Karpas-422 (cell line): ENCODE measurements around the gene TNFAIP8L1. TPM values are rescaled to one million over a fixed set of nuclear protein-coding genes. Genes with fewer than 3 reads are reported as not detected.
A peak's percentile ranks its signal among the peaks of the same experiment; 100 is the strongest.

ENCODE experiments used
- DNase-seq: peaks from one replicate; pipeline ENCODE4 v3.0.0-alpha.2; 2015
- H2AFZ ChIP-seq: fragments of 200-600 bp; sonication (generic); 2 replicates; pipeline ENCODE4 v1.6.1; 2014; ENCODE audit warnings: antibody characterized with exemption, low read length, mixed read lengths
- H3K27ac ChIP-seq: fragments of 200-600 bp; sonication (generic); 2 replicates; pipeline ENCODE4 v1.5.1; 2014; ENCODE audit warnings: mild to moderate bottlenecking, low read length, moderate library complexity
- H3K27me3 ChIP-seq: fragments of 200-600 bp; sonication (generic); 2 replicates; pipeline ENCODE4 v1.6.1; 2014; ENCODE audit warnings: low read length, mixed read lengths
- H3K36me3 ChIP-seq: fragments of 200-600 bp; sonication (generic); 2 replicates; pipeline ENCODE4 v1.6.1; 2014; ENCODE audit warnings: low read length, mixed read lengths; ENCODE audit not compliant: insufficient read depth
- H3K4me1 ChIP-seq: fragments of 200-600 bp; sonication (generic); 2 replicates; pipeline ENCODE4 v1.6.1; 2014; ENCODE audit warnings: mild to moderate bottlenecking, low read length, mixed read lengths
- H3K4me2 ChIP-seq: fragments of 200-600 bp; sonication (generic); 2 replicates; pipeline ENCODE4 v1.6.1; 2014; ENCODE audit warnings: low read length, low read depth, mild to moderate bottlenecking; ENCODE audit not compliant: poor library complexity, severe bottlenecking
- H3K4me3 ChIP-seq: fragments of 200-600 bp; sonication (generic); 2 replicates; pipeline ENCODE4 v1.5.1; 2014; ENCODE audit warnings: mild to moderate bottlenecking, antibody characterized with exemption, low read length, mixed read lengths
- H3K79me2 ChIP-seq: fragments of 200-600 bp; sonication (generic); 2 replicates; pipeline ENCODE4 v1.6.1; 2014; ENCODE audit warnings: mild to moderate bottlenecking, low read length, mixed read lengths
- H3K9ac ChIP-seq: fragments of 200-600 bp; sonication (generic); 2 replicates; pipeline ENCODE4 v1.6.0; 2014; ENCODE audit warnings: low read length
- H3K9me2 ChIP-seq: fragments of 200-600 bp; sonication (generic), shearing (Covaris generic); replicated peaks from 2 replicates; pipeline ENCODE4 v1.6.0; 2014; ENCODE audit warnings: mild to moderate bottlenecking, low read length, moderate library complexity; ENCODE audit not compliant: insufficient read depth
- H3K9me3 ChIP-seq: fragments of 300-700, 200-600 bp; sonication (generic); 2 replicates; pipeline ENCODE4 v1.6.1; 2014; ENCODE audit warnings: low read length, mixed read lengths
- H4K20me1 ChIP-seq: fragments of 200-600 bp; sonication (generic); 2 replicates; pipeline ENCODE4 v1.6.1; 2014; ENCODE audit warnings: mild to moderate bottlenecking, antibody characterized with exemption, low read length, low read depth; ENCODE audit not compliant: insufficient read depth
- total RNA-seq: library from RNA; depleted of rRNA; stranded (reverse); fragments of >200 nt; shearing (Covaris generic); gene quantifications from 2 replicates; pipeline ENCODE4 v1.2.3, GENCODE V29; 2014; ENCODE audit warnings: low replicate concordance

Gene TNFAIP8L1
- total RNA-seq, 1 experiment from 2014 or later = 1.8 TPM

GRCh38 chr19:4620675-4621074 is 18.6 kb upstream of the TNFAIP8L1 start:
- H3K9ac ChIP-seq = no peak overlapping the region
- no peaks in the 10 kb centered on the region for H3K4me1 ChIP-seq
- H4K20me1 ChIP-seq = no peaks in the 10 kb centered on the region
- no peaks in the 10 kb centered on the region for H3K36me3 ChIP-seq
- no peak overlapping the region for H3K27ac ChIP-seq
- H3K9me2 ChIP-seq = no peaks in the 10 kb centered on the region
- H3K4me3 ChIP-seq = no peak overlapping the region
- H3K9me3 ChIP-seq = no peaks in the 10 kb centered on the region
- no peak overlapping the region for H3K4me2 ChIP-seq
- DNase-seq = no peak
- H3K79me2 ChIP-seq = no peaks in the 10 kb centered on the region
- no peak overlapping the region for H2AFZ ChIP-seq
- H3K27me3 ChIP-seq = no peaks in the 10 kb centered on the region

- H3K9me3 ChIP-seq = no peaks in the 10 kb centered on the region
- no peak overlapping the region for H2AFZ ChIP-seq
- no peak overlapping the region for H3K9ac ChIP-seq
- no peaks in the 10 kb centered on the region for H3K4me1 ChIP-seq
- no peaks in the 10 kb centered on the region for H4K20me1 ChIP-seq
- H3K27me3 ChIP-seq = no peaks in the 10 kb centered on the region
- DNase-seq = no peak
- H3K9me2 ChIP-seq = no peaks in the 10 kb centered on the region
- no peak overlapping the region for H3K4me3 ChIP-seq
- H3K36me3 ChIP-seq = no peaks in the 10 kb centered on the region
- no peak overlapping the region for H3K27ac ChIP-seq
- no peaks in the 10 kb centered on the region for H3K79me2 ChIP-seq
- no peak overlapping the region for H3K4me2 ChIP-seq
Observed at GRCh38 chr19:4622695-4623421, 16.5 kb upstream of the TNFAIP8L1 start.

GRCh38 chr19:4624301-4624700 is 15.0 kb upstream of the TNFAIP8L1 start:
- Histone ChIP-seq H3K27ac (no peak overlapping the region), H3K4me1 (no peaks in the 10 kb centered on the region), H4K20me1 (no peaks in the 10 kb centered on the region), H3K9me2 (no peaks in the 10 kb centered on the region), H3K36me3 (no peaks in the 10 kb centered on the region), H3K79me2 (no peaks in the 10 kb centered on the region), H3K4me3 (no peak overlapping the region), H3K9me3 (no peaks in the 10 kb centered on the region), H3K9ac (no peak overlapping the region), H3K27me3 (no peaks in the 10 kb centered on the region), H3K4me2 (no peak overlapping the region), H2AFZ (no peak overlapping the region)
- DNase-seq = no peak

- H3K4me2 ChIP-seq = no peak overlapping the region
Observed at GRCh38 chr19:4624733-4625362, 14.5 kb upstream of the TNFAIP8L1 start.

GRCh38 chr19:4633140-4633967 is 6.0 kb upstream of the TNFAIP8L1 start:
- peaks cover 8% of the 10 kb centered on the region for H3K4me1 ChIP-seq
- no peaks in the 10 kb centered on the region for H3K27me3 ChIP-seq
- no peak overlapping the region for H3K27ac ChIP-seq
- peak; percentile 78 for DNase-seq
- no peak overlapping the region for H3K9ac ChIP-seq
- no peaks in the 10 kb centered on the region for H3K36me3 ChIP-seq
- H3K4me3 ChIP-seq = no peak overlapping the region
- no peaks in the 10 kb centered on the region for H3K9me2 ChIP-seq
- H4K20me1 ChIP-seq = no peaks in the 10 kb centered on the region
- no peaks in the 10 kb centered on the region for H3K79me2 ChIP-seq
- H2AFZ ChIP-seq = no peak overlapping the region
- no peaks in the 10 kb centered on the region for H3K9me3 ChIP-seq
- no peak overlapping the region for H3K4me2 ChIP-seq

More at GRCh38 chr19:4624733-4625362, 14.5 kb upstream of the TNFAIP8L1 start:
- no peaks in the 10 kb centered on the region for H3K79me2 ChIP-seq
- H3K27ac ChIP-seq = no peak overlapping the region
- H2AFZ ChIP-seq = no peak overlapping the region
- no peak for DNase-seq
- no peaks in the 10 kb centered on the region for H3K27me3 ChIP-seq
- H3K36me3 ChIP-seq = no peaks in the 10 kb centered on the region
- H3K4me1 ChIP-seq = no peaks in the 10 kb centered on the region
- no peak overlapping the region for H3K4me3 ChIP-seq
- no peaks in the 10 kb centered on the region for H4K20me1 ChIP-seq
- no peak overlapping the region for H3K9ac ChIP-seq
- no peaks in the 10 kb centered on the region for H3K9me3 ChIP-seq
- no peaks in the 10 kb centered on the region for H3K9me2 ChIP-seq

GRCh38 chr19:4635754-4636116 is 3.6 kb upstream of the TNFAIP8L1 start:
- Histone ChIP-seq H3K4me2 (peak overlapping the region; percentile 75), H3K36me3 (no peaks in the 10 kb centered on the region), H3K27ac (no peak overlapping the region), H4K20me1 (no peaks in the 10 kb centered on the region), H3K4me3 (peak overlapping the region; percentile 61; the same call in 1 of the 2 replicates), H3K79me2 (peaks cover 13% of the 10 kb centered on the region), H3K9me2 (no peaks in the 10 kb centered on the region), H3K27me3 (no peaks in the 10 kb centered on the region), H3K9me3 (no peaks in the 10 kb centered on the region), H3K4me1 (peaks cover 26% of the 10 kb centered on the region), H2AFZ (peak overlapping the region; percentile 98), H3K9ac (peak overlapping the region; percentile 70)
- no peak for DNase-seq

GRCh38 chr19:4636151-4636717 is 3.1 kb upstream of the TNFAIP8L1 start:
- H3K9ac ChIP-seq = peak overlapping the region; percentile 70
- H3K9me3 ChIP-seq = no peaks in the 10 kb centered on the region
- DNase-seq = peak; percentile 86
- H4K20me1 ChIP-seq = no peaks in the 10 kb centered on the region
- H3K4me2 ChIP-seq = peak overlapping the region; percentile 75
- H3K4me1 ChIP-seq = peaks cover 26% of the 10 kb centered on the region
- peaks cover 17% of the 10 kb centered on the region for H3K79me2 ChIP-seq
- H3K27me3 ChIP-seq = no peaks in the 10 kb centered on the region
- H2AFZ ChIP-seq = peak overlapping the region; percentile 98
- peak overlapping the region; percentile 61; the same call in 1 of the 2 replicates for H3K4me3 ChIP-seq
- H3K36me3 ChIP-seq = no peaks in the 10 kb centered on the region
- no peak overlapping the region for H3K27ac ChIP-seq
- no peaks in the 10 kb centered on the region for H3K9me2 ChIP-seq

GRCh38 chr19:4636761-4637160 is 2.6 kb upstream of the TNFAIP8L1 start:
- Histone ChIP-seq H2AFZ (no peak overlapping the region), H3K4me1 (peaks cover 26% of the 10 kb centered on the region), H4K20me1 (no peaks in the 10 kb centered on the region), H3K9me2 (no peaks in the 10 kb centered on the region), H3K4me3 (no peak overlapping the region), H3K4me2 (no peak overlapping the region), H3K9me3 (no peaks in the 10 kb centered on the region), H3K9ac (peak overlapping the region; percentile 70; the same call in 1 of the 2 replicates), H3K27me3 (no peaks in the 10 kb centered on the region), H3K36me3 (no peaks in the 10 kb centered on the region), H3K27ac (no peak overlapping the region), H3K79me2 (peaks cover 17% of the 10 kb centered on the region)
- DNase-seq = no peak
